Upper lobe of right lung (tissue), 1 donor: Measurements from ENCODE around the gene HOXB3. TPM values are rescaled to one million over a fixed set of nuclear protein-coding genes. Genes with fewer than 3 reads are reported as not detected.

ENCODE experiments used
- ATAC-seq: fragments of 200-7000 bp; cut with Tn5 transposase; one replicate; pipeline ENCODE4 v1.9.1; 2020; ENCODE audit warnings: mild to moderate bottlenecking, moderate library complexity
- DNase-seq: peaks from one replicate; pipeline ENCODE4 v3.0.0-alpha.2; 2020
- H3K27ac ChIP-seq: fragments of 200-600 bp; one replicate; pipeline ENCODE4 v1.8.0; 2022
- H3K27me3 ChIP-seq: fragments of 200-600 bp; one replicate; pipeline ENCODE4 v1.8.0; 2022; ENCODE audit warnings: mild to moderate bottlenecking
- H3K36me3 ChIP-seq: fragments of 200-600 bp; one replicate; pipeline ENCODE4 v1.8.0; 2022
- H3K4me1 ChIP-seq: fragments of 200-600 bp; one replicate; pipeline ENCODE4 v1.8.0; 2022
- H3K4me3 ChIP-seq: fragments of 200-600 bp; one replicate; pipeline ENCODE4 v1.8.0; 2022; ENCODE audit warnings: mild to moderate bottlenecking
- H3K9me3 ChIP-seq: fragments of 200-600 bp; one replicate; pipeline ENCODE4 v1.8.0; 2022
- CTCF ChIP-seq: fragments of 200-600 bp; IDR thresholded peaks from one replicate; pipeline ENCODE4 v1.8.0; 2022; ENCODE audit warnings: antibody characterized with exemption
- intact Hi-C: fragments of 100-400 bp; cut with DNase I; formaldehyde crosslinking; loops from one replicate; pipeline ENCODE4 v1.11.0; 2022
- total RNA-seq: library from RNA; stranded (reverse); fragmentation: NEBNext Ultra II Directional; extraction: Animal tissue kit (Norgen Biotek cat#: 25700); gene quantifications from one replicate; pipeline ENCODE4 v1.2.1, GENCODE V29; 2021
- donor health status: DM: no; HTN: yes; CAD: no; lungs with severe emphysema.

HOXB3 gene
- total RNA-seq, 1 donor from 2014 or later: 13.3 TPM

DNA sequence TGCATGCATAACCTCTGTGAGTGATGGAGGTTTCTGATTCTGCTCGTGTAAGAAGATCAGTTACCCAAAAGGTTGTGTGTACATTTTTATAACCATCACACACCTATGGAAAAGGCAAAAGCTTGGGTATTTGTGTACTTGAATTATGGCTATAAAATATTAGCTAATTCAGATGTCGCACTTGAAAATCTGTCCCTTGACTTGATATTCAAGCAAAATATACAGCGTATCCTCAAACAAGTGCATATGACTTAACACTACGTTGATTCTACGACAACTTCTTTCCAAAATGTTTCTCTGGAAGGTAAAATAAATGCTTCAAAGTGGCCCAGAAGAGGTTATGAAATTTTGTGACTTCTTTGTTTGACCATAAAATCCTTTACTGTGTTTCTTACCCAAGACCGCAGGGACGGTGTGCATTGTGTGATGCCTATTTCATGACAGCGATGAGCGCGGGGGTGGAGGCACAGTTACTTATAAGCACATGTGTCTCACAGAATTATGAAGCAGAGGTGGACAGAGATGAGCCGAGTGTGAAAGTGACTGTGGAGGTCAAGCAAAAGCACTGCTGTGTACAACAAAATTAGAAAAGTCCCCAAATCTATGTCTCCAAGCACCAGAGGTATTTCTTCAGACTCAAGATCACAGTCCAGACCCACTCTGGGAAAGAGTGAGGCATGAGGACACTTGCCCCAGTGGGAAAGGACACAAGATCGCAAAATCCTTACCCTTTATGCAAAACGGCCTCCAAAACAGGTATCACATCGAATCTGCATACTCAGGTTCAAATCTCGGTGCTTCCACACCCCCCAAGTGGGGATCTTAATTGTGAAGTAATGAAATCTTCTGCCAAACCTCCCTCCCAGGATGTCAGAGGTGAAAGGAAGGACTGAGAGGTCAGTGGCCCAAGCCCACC is 40.2 kb upstream of the HOXB3 start:
- intact Hi-C loops: no loop called here
- no peaks in the 10 kb centered on the region for H3K9me3 ChIP-seq
- peaks cover 15% of the 10 kb centered on the region for H3K4me1 ChIP-seq
- H3K4me3 ChIP-seq: no peak overlapping the region
- H3K27ac ChIP-seq: no peak overlapping the region
- H3K36me3 ChIP-seq: no peaks in the 10 kb centered on the region
- no peak for DNase-seq
- ATAC-seq: no peak
- no peak for TF ChIP-seq CTCF
- H3K27me3 ChIP-seq: peaks cover 100% of the 10 kb centered on the region

- ATAC-seq (no peak), DNase-seq (no peak)
- Histone ChIP-seq H3K9me3 (no peaks in the 10 kb centered on the region), H3K27ac (no peak overlapping the region), H3K4me3 (no peak overlapping the region), H3K4me1 (peaks cover 22% of the 10 kb centered on the region), H3K27me3 (peaks cover 100% of the 10 kb centered on the region), H3K36me3 (no peaks in the 10 kb centered on the region)
- intact Hi-C loops: loop anchor here (10.0 kb wide), 1 partner anchor 315 kb away; no protein-coding TSS in a partner anchor
- no peak for TF ChIP-seq CTCF
Observed at GRCh38 chr17:48629411-48629759, 39.3 kb upstream of the HOXB3 start.

- ATAC-seq: no peak
- Histone ChIP-seq H3K4me1 (peaks cover 22% of the 10 kb centered on the region), H3K4me3 (no peak overlapping the region), H3K36me3 (no peaks in the 10 kb centered on the region), H3K9me3 (no peaks in the 10 kb centered on the region), H3K27me3 (peaks cover 100% of the 10 kb centered on the region), H3K27ac (no peak overlapping the region)
- no peak for DNase-seq
- no peak for TF ChIP-seq CTCF
- intact Hi-C loops: loop anchor here (10.0 kb wide), 1 partner anchor 314 kb away; no protein-coding TSS in a partner anchor
Observed at GRCh38 chr17:48628649-48629410, 38.8 kb upstream of the HOXB3 start.

DNA sequence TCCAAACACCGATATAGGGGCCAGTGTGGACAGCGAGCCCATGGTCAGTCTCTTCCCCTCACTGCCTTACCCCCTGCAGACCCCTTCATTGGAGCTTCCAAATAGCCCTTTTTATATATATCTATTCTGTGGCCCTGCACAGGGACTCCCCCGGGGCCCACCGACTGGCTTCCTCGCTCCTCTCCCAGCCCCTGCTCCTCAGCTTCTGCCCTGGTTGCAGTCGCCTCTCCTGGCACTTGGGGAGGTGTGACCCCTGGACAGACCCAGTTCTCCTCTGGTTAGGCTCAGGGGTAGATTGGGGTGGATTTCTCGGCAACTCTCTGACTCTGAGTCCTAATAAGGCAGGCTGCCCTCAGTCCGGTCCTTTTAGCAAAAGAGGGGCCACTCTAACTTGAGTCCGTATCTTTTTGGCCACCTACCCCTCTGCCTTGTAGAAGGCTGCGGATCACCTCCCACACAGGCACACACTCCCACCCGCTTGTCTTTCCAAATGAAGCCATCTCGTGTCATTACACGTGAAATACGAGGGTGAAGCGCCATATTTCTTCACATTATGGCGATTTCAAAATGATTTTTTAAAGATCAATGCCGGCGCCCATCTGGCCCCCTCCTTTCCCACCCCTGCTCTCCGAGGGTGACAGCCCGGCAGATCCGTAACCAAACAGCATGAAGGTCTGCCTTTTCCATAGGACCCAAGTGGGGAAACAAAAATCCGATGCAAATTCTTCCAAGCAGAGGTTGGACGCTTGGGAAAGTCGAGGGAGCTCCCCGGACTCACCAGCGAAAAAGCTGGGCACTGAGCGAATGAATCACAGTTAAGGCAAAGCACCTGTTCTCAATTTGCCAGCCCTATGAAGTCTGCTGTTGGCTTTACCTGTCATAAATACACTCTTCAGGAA is 37.8 kb upstream of the HOXB3 start:
- Histone ChIP-seq H3K27me3 (peaks cover 100% of the 10 kb centered on the region), H3K4me1 (peaks cover 22% of the 10 kb centered on the region)
- no peak for ATAC-seq

More for the DNA sequence above, 37.8 kb upstream of the HOXB3 start:
- DNase-seq: no peak
- no peak overlapping the region for H3K4me3 ChIP-seq
- intact Hi-C loops: loop anchor here (10.0 kb wide), 1 partner anchor 313 kb away; no protein-coding TSS in a partner anchor
- H3K27ac ChIP-seq: no peak overlapping the region
- no peak for TF ChIP-seq CTCF
- H3K36me3 ChIP-seq: no peaks in the 10 kb centered on the region
- no peaks in the 10 kb centered on the region for H3K9me3 ChIP-seq
